ENCODE data around the gene TSPAN15.
"Not testable (repeated sequence)": the region's sequence is repeated elsewhere in the genome, so short reads cannot be mapped to it uniquely, and the experiment has no call there.

TSPAN15 gene

DNA sequence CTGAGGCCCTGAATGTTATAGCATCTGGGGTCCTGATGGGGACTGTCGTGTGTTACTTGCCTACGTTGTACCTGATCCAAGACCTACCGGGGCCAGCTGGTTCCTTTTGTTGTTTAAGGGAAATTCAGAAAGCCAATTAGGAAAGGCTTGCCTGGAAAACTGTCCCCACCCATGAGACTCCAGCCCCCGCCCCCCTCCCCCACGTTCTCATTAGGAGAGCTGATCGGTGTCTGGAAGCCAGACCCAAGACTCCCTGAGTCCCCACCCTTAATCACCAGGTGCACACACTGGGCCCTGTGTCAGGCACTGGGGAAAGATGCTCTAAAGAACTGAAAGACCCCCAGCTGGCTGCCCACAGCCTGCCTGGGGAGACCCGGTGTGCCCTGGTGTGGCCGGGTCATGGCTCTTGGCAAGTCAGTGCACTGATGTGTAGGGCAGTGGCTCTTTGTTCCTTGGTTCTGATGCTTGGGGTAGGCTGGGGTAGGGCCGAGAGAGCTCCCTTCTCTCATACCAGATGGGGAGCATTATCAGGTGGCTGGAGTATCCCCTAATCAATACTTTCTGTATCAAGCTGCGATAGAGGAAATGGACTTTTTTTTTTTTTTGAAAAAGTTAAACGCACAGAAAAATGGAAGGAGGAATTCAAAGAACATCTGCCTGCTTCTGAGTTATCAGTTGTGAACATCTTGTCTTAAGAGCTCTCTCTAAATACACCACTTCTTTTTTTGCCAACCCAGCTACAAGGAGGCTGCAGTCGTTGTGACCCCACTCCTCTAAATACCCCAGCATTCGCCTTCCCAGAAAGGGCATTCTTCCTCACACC, 16.9 kb downstream of the TSPAN15 start:
- no peak for DNase-seq

DNA sequence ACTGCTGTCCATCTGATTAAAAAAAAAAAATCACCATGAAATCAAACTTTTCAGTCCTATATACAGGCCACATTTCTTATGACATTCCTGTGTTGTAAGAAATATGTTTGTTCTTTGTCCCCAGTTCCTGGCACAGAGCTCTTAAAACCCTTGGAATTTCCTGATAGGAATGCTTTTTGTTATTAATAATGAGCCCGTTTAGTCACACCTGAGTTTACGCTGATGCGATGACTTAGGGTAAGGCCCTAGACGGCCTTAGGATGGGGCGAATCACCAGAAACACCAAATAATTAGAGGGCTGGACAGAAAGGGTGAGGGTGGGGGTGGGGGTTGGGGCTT, 17.5 kb downstream of the TSPAN15 start:
- no peak for DNase-seq

DNA sequence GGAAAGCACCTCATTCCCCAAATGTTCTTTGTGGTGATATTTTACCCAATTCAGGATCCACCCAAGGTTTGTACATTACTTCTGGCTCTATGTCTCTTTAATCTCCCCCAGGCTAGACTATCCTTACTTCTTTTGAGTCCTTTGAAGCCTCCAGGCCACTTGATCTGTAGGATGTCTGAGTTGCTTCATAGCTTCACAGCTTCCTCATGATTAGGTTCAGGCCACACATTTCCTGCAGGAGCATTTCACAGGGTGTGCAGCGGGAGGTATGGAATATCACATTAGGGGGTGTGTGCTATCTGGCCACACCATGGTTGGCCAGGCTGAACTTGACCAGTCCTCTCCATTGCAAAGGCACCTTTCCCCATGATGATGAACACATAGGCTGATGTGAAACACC, 18.7 kb downstream of the TSPAN15 start:
- DNase-seq: no peak

DNA sequence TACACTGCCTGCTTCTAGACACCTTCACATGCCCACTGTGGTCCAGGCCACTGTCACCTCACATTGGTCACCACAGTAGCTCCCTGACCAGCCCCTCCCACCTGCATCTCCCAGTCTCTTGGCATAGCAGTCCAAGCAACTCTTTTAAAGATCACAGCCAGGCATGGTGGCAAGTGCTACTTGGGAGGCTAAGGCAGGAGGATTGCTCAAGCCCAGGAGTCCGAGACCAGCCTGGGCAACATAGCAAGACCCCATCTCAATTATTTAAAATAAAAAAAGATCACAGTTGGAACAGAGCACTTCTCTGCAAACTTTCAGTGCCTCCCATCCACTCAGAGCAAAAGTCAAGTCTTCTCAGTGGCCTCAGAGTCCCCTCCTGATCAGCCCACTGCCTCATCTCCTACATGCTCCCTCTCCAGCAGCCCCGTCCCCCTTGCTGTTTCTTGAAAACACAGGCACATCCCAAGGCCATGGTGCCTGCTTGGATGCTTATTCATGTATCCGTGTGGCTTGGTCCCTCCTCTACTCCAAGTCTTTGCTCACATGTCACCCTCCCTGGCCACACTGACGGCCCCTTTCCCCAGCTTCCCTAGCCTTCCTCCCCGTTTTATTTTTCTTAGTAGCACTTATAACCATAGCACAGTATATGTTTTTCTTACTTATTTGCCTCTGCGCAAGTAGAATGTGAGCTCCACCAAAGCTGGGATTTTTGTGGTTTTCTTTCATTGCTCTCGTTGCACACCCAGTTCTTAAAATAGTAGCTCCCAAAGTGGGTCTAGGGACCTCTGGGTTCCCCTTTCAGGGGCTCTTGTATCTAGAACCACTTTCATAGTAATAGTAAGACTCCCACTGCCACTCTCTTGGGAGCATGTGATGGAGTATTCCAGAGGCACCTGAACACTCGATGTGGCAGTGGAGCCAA, 19.5 kb downstream of the TSPAN15 start:
- no peak for DNase-seq

DNA sequence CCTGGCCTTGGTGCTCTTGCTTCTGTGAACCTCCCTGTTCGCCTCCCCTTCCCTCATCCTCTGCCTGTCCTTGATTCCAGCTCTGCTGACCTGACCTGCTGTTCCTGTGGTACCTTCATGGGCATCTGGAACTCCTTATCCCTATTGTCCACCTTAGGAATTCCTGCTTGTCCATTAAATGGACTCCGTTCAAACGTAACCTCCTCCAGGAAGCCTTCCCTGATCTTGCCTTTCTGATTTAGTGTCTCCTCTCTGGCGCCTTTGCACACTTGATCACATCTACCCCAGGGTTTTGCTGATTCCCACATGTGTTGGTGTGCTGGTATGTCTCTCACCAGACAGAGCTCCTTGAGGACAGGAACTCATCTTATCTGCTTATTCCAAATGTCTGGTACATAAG, 20.9 kb downstream of the TSPAN15 start:
- no peak for DNase-seq

DNA sequence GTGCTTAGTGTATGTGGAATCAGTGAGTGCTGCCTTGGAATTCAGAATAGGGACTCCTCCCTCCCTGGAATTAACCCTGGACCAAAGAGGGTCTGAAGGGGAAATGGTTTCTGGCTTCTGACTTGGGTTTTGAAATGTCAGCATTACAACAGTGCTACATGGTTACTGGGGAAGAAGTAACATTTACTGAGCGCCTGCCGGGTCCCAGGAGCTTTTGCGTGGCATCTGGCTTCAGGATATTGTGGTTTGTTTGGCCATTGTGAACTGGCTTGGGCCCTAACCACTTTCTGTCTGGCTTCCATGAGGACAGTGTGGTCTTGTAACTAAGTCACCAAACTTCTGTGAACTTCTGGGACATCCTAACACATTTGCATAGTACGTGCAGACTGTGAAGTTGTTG, 21.3 kb downstream of the TSPAN15 start:
- no peak for DNase-seq

DNA sequence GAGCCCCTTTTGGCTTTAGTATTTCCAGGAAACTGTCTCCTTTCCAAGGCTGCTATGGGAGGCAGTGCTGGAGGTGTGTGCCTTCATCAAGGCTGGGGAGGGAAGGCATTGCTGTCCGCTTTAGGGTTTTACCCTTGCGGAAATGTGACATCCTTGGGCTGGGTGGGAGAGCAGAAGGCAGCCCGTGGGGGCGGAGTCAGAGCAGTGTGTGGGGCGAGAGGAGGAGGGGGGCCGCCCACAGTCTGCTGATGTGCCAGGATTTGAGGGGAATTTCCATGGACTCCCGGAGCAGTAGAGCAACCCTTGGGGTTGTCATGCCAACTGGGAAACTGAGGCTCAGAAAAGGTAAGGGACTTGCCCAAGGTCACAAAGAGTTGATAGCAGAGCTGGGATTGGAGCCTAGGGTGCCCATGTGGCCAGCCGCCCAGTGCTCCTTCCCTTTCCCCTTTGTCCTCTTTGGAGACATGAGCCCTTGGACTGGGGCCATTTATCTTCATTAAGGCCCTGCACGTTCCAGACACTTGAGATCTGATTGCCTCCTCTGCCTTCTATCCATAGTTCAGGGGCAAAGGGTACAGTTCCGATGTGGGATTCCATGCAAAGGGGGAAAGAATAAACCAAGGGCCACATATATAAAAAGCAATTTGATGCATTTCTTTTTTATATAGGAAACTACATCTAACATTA, 22.2 kb downstream of the TSPAN15 start:
- no peak for DNase-seq

DNA sequence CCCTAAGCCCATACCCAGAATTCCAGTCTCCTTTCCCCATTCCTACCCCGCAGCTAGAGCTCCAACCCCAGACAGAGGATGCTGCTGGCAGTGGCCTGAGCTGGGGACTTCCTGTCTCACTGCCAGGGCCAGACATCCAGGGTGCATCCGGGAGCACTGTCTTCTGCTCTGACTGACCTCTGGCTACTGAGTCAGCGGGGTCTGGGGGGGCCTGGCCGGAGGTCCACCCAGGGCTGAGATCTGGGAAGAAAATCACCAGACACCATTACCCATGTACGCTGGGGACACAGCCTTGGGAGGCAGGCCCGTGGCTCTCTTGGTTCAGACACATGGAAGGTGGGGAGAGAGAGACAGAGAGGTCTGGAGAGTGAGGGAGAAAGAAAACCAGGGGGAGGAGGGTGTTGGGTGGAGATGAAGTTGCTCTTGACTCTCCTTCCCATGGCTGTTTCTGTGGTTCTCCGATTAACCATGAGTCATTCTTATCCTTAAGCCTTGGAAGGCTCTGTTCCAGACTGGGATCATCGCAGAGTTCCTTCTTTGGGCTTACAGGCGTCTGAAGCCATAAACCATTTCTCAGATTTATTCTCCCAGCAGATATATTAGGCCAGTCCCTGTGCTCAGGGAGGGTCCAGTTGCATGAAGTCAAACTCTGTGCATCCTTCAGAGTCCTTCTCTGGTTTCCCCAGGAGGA, 23.6 kb downstream of the TSPAN15 start:
- DNase-seq: peak; percentile 88

DNA sequence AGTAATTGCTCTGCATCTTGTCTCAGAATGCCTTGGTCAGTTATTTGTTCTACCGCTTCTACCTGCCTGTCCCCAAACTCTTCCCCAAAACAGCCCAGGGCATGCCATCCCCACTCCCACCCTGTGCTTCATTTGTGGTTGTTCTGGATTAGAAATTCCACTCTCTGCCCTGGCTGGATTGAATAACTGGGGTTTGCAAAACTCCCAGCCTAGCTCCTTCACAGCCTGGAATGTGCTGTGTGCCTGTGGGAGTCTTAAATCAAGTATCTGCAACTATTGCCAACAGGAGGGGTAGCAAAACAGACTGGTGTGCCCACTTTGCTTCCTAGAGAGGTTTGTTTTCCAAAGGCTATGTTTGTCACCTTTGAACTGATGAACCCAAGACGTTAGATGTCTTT, 24.2 kb downstream of the TSPAN15 start:
- no peak for DNase-seq

DNA sequence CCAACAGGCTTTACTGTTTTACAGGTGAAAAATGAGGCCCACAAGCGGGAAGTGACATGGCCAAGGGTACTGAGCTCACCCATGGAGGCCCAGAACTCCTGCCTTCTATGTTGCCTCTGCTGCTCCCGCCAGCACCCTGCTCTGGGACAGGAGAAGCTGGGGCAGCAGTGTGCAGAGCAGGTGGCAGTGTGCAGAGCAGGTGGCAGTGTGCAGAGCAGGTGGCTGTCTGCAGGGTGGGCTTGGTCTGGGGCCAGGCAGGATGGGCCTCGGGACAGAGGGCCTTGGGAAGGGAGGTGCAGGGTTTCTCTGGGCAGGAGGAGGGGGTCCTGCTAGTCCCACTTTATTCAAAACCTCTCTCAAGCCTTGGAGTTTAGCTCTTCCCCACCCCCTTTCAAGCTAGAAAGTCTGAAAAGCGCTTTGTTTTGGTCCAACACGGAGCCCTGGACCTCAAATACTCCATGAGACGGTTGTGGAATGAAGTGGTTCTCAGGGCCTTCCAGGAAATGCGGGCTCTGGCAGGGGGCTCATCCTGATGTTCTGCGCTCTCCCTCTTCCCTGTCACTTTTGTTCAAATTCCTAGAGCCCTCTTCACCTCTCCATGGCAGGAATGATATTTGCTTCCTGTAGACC, 26.8 kb downstream of the TSPAN15 start:
- no peak for DNase-seq

GRCh38 chr10:69479240-69480067, 28.2 kb downstream of the TSPAN15 start:
- DNase-seq: no peak

GRCh38 chr10:69480068-69480412, 28.8 kb downstream of the TSPAN15 start:
- DNase-seq: no peak

GRCh38 chr10:69481305-69481704, 30.0 kb downstream of the TSPAN15 start:
- DNase-seq: no peak

GRCh38 chr10:69481811-69482524, 30.7 kb downstream of the TSPAN15 start:
- DNase-seq: no peak

DNA sequence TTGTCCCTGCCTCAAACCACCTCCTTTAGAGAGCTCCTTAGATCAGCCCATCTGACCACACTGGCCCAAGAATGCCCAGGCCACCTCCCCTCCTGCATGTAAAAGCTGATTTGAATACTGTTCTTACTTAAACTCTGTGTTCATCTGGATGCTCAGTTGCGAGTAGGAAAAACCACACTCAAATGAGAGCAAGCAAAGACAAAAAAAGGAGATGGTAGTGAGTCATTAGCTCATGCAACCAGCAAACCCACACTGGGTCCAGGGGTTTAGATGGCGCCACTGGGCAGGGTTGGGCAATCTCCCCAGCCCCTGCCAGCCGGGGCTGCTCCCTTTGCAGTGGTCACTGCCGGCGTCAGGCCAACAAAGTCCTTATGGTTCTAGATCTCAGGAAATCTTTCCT, 32.7 kb downstream of the TSPAN15 start:
- no peak for DNase-seq

DNA sequence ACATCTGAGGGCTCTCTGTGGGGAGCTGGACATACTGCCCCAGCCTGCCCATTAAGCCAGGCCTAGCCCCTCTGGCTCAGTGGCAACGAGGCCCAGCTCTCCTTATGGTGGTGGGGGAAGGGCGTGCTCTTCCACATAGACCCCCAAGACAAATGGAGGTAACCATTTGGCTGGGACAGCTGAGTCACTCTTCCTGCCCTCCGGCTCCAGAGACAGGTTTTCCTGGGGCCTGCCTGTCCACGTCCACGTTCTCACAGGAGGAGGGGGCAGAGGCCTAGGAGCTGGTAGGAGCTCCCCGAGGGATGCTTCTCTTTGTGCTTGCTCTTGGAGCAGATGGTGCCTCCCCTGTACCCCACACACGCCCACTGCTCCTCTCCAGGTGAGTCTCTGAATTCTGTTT, 33.5 kb downstream of the TSPAN15 start:
- no peak for DNase-seq

DNA sequence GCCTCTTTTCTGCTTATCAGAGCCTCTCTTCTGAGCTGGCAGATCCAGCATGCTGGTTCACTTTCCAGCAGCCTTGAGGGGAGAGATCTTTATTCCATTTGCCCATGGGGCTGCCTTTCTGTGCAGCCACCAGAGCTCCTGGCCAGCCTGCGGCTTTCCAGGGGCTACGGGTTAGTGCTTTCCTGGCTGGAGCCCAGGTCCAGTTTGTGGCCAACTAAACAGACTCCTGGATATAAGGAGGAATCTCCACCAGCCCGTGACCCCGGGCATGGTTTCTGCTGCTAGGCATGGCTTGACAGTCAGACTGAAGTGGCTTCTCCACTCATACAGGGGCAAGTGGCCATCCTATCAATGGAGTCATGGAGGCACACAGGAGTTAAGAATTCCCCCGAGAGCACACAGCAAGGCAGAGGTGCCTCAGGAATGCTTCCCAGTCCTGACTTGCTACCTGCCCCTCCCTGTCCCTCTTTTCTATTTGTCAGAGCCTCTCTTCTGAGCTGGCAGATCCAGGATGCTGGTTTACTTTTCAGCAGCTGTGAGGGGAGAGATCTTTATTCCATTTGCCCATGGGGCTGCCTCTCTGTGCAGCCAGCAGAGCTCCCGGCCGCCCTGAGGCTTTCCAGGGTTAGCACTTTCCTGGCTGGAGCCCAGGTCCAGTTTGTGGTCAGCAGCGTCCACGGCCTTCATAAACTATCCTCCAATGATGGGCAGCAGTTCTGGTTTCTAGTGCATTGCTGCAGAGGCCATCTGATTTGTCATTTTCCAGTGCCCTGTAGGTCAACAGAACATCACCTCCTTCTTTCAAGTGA, 35.9 kb downstream of the TSPAN15 start:
- peak; percentile 45 for DNase-seq

DNA sequence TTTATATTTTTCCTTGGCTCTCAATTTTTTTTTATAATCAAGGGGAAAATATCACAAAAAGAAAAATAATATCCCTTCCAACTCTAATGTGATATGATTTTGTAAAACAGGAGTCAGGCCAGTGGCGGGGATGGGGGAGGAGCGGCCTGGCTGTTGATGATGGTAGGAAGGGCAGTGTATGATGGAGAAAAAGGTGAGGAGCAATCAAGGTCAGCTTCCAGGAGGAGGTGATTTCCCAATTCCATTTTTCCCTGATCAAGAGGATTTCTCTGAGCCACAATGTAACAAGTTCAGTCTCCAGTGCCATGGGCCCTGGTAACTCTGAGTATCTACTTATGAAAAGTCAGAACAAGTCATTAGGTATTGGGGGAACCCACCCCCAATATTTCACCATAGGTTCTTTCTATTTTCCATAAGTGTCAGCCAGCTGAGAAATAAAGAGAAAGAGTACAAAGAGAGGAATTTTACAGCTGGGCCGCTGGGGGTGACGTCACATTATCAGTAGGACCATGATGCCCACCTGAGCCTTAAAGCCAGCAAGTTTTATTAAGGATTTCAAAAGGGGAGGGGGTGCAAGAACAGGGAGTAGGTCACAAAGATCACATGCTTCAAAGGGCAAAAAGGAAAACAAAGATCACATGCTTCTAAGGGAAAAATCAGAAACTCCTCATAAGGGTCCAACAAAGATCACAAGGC, 37.0 kb downstream of the TSPAN15 start:
- not testable (repeated sequence) for DNase-seq

- DNase-seq: not testable (repeated sequence)
These were observed 37.6 kb downstream of the TSPAN15 start for GRCh38 chr10:69488856-69489255.
